Ascending aorta (tissue), 2 donors: ENCODE measurements around the gene MRPL27. TPM values are rescaled to one million over a fixed set of nuclear protein-coding genes. Genes with fewer than 3 reads are reported as not detected.
"Not testable (repeated sequence)": the region's sequence is repeated elsewhere in the genome, so short reads cannot be mapped to it uniquely, and the experiment has no call there.

Experiments used
- DNase-seq, 2 donors: peaks; one replicate each; pipeline ENCODE4 v3.0.0-alpha.2; 2019; ENCODE audit warnings: low spot score in 2 of 2
- H3K27ac ChIP-seq, 2 donors: fragments of 200-600 bp; sonication (generic); one replicate each; pipeline ENCODE4 v1.5.1; 2016 to 2017; ENCODE audit warnings: mild to moderate bottlenecking in 1 of 2
- H3K27me3 ChIP-seq: fragments of 200-600 bp; sonication (generic); one replicate; pipeline ENCODE4 v1.5.1; 2017
- H3K36me3 ChIP-seq, 2 donors: fragments of 200-600 bp; sonication (generic); one replicate each; pipeline ENCODE4 v1.5.1; 2016
- H3K4me1 ChIP-seq, 2 donors: fragments of 200-600 bp; sonication (generic); one replicate each; pipeline ENCODE4 v1.5.1; 2016 to 2017; ENCODE audit warnings: mild to moderate bottlenecking in 1 of 2
- H3K4me3 ChIP-seq, 2 donors: fragments of 200-600 bp; sonication (generic); one replicate each; pipeline ENCODE4 v1.5.1; 2016 to 2017; ENCODE audit warnings: mild to moderate bottlenecking in 1 of 2
- H3K9me3 ChIP-seq, 2 donors: fragments of 200-600 bp; sonication (generic); one replicate each; pipeline ENCODE4 v1.5.1; 2016
- intact Hi-C: fragments of 100-400 bp; cut with DNase I; formaldehyde crosslinking; loops from one replicate; pipeline ENCODE4 v1.15.1; 2023
- total RNA-seq: library from RNA; depleted of rRNA; stranded (reverse); fragments of >200 nt; gene quantifications from one replicate; pipeline ENCODE4 v1.1.0, GENCODE V29; 2016
- TF ChIP-seq, protein P1 (sequence below), 3 experiments: fragments of 200-600 bp in 2 of 3; fragments of 450-650 bp in 1 of 3; sonication (generic) in 2 of 3; IDR thresholded peaks; one replicate each; pipeline ENCODE4 v1.5.1; 2016 to 2019; ENCODE audit warnings: antibody characterized with exemption in 3 of 3, mild to moderate bottlenecking in 1 of 3, moderate library complexity in 1 of 3

MRPL27 gene
- total RNA-seq, 1 donor from 2014 or later = 28.9 TPM

- Histone ChIP-seq H3K4me1 (no peaks in the 10 kb centered on the region), H3K27me3 (no peaks in the 10 kb centered on the region), H3K9me3 (no peaks in the 10 kb centered on the region), H3K36me3 (no peaks in the 10 kb centered on the region), H3K27ac (no peak overlapping the region), H3K4me3 (no peak overlapping the region)
- TF ChIP-seq, protein P1, sequence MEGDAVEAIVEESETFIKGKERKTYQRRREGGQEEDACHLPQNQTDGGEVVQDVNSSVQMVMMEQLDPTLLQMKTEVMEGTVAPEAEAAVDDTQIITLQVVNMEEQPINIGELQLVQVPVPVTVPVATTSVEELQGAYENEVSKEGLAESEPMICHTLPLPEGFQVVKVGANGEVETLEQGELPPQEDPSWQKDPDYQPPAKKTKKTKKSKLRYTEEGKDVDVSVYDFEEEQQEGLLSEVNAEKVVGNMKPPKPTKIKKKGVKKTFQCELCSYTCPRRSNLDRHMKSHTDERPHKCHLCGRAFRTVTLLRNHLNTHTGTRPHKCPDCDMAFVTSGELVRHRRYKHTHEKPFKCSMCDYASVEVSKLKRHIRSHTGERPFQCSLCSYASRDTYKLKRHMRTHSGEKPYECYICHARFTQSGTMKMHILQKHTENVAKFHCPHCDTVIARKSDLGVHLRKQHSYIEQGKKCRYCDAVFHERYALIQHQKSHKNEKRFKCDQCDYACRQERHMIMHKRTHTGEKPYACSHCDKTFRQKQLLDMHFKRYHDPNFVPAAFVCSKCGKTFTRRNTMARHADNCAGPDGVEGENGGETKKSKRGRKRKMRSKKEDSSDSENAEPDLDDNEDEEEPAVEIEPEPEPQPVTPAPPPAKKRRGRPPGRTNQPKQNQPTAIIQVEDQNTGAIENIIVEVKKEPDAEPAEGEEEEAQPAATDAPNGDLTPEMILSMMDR (IDR thresholded peaks at IDR 0.05) = no peak
- DNase-seq = no peak
- intact Hi-C loops = no loop called here
Observed at GRCh38 chr17:50414808-50415207, 41.8 kb upstream of the MRPL27 start.

GRCh38 chr17:50412188-50412732, 39.3 kb upstream of the MRPL27 start:
- intact Hi-C loops = no loop called here
- H3K36me3 ChIP-seq = no peaks in the 10 kb centered on the region
- DNase-seq = no peak
- no peak overlapping the region for H3K27ac ChIP-seq
- H3K4me3 ChIP-seq = no peak overlapping the region
- no peaks in the 10 kb centered on the region for H3K4me1 ChIP-seq
- TF ChIP-seq, protein P1 (IDR thresholded peaks at IDR 0.05) = no peak
- no peaks in the 10 kb centered on the region for H3K27me3 ChIP-seq
- no peaks in the 10 kb centered on the region for H3K9me3 ChIP-seq

DNA sequence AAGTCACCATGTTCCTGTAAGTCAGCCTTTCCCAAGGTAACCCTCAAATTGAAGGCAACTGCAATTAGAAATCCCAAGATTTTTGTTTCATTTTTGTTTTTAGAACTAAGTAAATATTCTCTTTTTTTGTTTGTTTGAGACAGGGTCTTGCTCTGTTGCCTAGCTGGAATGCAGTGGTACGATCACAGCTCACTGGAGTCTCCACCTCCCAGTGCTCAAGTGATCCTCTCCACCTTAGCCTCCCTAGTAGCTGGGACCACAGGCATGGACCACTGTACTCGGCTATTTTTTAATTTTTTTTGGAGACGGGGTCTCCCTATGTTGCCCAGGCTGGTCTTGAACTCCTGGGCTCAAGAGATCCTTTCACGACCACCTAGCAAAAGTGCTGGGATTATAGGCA, 34.9 kb upstream of the MRPL27 start:
- intact Hi-C loops = no loop called here

DNA sequence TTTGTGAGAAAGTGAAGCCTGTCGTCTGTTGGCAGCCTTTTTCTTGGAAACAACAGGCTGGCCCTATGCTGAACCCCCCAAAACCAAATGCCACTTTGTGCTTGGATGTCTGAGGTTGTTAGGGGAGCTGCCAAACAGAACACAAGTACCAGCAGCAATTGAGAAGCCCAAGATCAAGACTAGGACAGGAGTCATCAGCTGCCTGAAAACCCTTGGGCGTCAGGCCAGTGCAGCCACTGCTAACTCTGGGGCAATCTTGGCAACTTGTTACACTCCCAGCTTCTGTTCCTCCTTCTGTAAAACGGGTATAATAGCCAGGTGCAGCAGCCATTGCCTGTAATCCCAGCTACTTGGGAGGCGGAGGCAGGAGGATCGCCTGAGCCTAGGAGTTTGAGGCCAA, 33.6 kb upstream of the MRPL27 start:
- Histone ChIP-seq H3K36me3 (no peaks in the 10 kb centered on the region), H3K4me3 (no peak overlapping the region), H3K27ac (no peak overlapping the region), H3K4me1 (no peaks in the 10 kb centered on the region), H3K9me3 (no peaks in the 10 kb centered on the region), H3K27me3 (no peaks in the 10 kb centered on the region)
- DNase-seq = peak in 1 of 2 donors; percentile 33
- TF ChIP-seq, protein P1 (IDR thresholded peaks at IDR 0.05) = no peak
- intact Hi-C loops = no loop called here

More for the DNA sequence above, 34.9 kb upstream of the MRPL27 start:
- no peak overlapping the region for H3K4me3 ChIP-seq
- TF ChIP-seq, protein P1 (IDR thresholded peaks at IDR 0.05) = no peak
- no peak for DNase-seq
- H3K36me3 ChIP-seq = no peaks in the 10 kb centered on the region
- no peak overlapping the region for H3K27ac ChIP-seq
- no peaks in the 10 kb centered on the region for H3K9me3 ChIP-seq
- H3K4me1 ChIP-seq = no peaks in the 10 kb centered on the region
- no peaks in the 10 kb centered on the region for H3K27me3 ChIP-seq

DNA sequence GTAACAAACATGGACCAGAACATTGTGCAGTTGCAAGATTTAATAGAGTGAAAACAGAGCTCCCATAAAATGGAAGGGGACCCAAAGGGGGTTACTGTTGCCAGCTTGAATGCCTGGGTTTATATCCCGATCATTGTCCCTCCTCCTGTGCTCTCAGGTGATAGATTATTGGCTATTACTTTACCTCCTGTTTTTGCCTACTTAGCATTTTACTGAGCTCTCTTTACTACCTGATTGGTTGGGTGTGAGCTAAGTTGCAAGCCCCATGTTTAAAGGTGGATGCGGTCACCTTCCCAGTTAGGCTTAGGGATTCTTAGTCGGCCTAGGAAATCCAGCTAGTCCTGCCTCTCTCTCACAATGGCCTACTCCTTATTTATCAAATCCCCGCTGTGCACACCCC, 32.4 kb upstream of the MRPL27 start:
- intact Hi-C loops, H3K36me3 ChIP-seq, H3K27me3 ChIP-seq, H3K4me1 ChIP-seq, DNase-seq, H3K27ac ChIP-seq, H3K4me3 ChIP-seq, H3K9me3 ChIP-seq: not testable (repeated sequence)

DNA sequence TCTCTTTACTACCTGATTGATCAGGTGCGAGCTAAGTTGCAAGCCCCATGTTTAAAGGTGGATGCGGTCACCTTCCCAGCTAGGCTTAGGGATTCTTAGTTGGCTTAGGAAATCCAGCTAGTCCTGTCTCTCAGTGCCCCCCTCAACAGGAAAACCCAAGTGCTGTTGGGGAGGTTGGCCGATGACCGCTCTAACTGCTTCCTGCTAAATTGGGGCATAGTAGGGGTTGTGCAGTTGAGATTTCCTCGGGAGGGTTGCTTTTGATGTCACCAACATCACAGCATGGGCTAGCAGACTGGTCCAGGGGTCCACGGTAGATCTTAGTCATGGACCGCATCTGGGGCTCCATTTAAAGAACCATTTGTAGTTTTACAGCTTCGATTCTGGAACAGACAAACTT, 26.6 kb upstream of the MRPL27 start:
- intact Hi-C loops = not testable (repeated sequence)

DNA sequence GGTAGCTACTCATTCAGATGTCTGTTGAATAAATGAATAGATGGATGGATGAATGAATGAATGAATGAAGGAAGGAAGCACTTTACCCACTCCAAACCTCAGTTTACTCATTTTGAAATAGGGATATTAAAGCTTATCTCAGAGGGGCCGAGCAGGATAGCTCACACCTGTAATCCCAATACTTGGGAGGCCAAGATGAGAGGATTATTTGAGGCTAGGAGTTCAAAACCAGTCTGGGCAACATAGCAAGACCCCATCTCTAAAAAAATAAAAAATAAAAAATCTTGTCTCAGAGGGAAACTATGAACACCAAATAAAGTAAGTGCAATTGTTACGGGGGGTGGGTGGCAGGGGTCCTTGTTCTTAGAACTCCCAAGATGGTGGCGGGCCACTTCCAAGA, 25.7 kb upstream of the MRPL27 start:
- intact Hi-C loops, H3K27ac ChIP-seq, DNase-seq, H3K9me3 ChIP-seq, H3K27me3 ChIP-seq, H3K4me3 ChIP-seq: not testable (repeated sequence)
- H3K4me1 ChIP-seq = peaks cover 3 to 21% of the 10 kb centered on the region in 2 donors
- H3K36me3 ChIP-seq = peaks cover 10 to 11% of the 10 kb centered on the region in 2 donors

More for the DNA sequence above, 26.6 kb upstream of the MRPL27 start:
- H3K4me3 ChIP-seq, DNase-seq, H3K9me3 ChIP-seq, H3K36me3 ChIP-seq, H3K27me3 ChIP-seq, H3K27ac ChIP-seq: not testable (repeated sequence)
- H3K4me1 ChIP-seq = peaks cover 3 to 21% of the 10 kb centered on the region in 2 donors
